ENCODE measurements around the gene IFI27L1. TPM values are rescaled to one million over a fixed set of nuclear protein-coding genes. Genes with fewer than 3 reads are reported as not detected.

The IFI27L1 gene
- total RNA-seq, 1 donor from 2014 or later, result not detected

DNA sequence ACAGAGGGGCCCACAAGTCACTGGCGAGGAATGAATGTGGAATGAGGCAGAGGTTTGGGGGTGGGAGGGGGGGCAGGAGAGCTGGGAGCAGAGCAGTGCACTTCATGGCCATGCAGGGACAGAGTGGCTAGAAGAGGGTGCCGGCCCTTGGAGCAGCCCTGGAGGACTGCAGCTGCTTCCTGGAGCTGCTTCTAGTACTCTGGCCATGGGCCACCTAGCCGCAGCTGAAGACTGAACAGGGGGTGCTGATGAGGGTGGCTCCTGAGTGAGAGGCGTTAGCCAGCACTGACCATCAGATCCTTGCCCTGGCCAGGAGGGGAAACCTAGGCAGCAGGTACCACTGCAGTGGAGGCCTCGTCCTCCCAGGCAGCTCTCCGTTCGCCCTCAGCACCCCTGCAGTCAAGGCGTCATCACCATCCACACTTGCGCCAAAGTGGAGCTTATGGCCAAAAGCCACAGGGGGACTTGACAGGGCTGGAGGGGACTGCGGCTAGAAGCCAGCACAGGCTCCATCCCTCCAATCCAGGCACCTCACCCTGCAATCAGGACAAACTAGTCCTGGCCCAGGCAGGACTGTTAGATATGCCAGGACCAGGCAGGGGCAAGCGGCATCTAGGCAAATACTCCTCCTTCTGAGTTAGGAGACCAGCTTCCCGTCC, 38.5 kb upstream of the IFI27L1 start:
- Histone ChIP-seq H3K36me3 (peaks cover 15 to 36% of the 10 kb centered on the region in 2 donors), H3K4me3 (no peak overlapping the region), H3K27me3 (no peaks in the 10 kb centered on the region), H3K27ac (no peak overlapping the region), H3K9me3 (no peaks in the 10 kb centered on the region), H3K4me1 (peaks cover 0 to 3% of the 10 kb centered on the region in 2 donors)
- TF ChIP-seq, protein P1, sequence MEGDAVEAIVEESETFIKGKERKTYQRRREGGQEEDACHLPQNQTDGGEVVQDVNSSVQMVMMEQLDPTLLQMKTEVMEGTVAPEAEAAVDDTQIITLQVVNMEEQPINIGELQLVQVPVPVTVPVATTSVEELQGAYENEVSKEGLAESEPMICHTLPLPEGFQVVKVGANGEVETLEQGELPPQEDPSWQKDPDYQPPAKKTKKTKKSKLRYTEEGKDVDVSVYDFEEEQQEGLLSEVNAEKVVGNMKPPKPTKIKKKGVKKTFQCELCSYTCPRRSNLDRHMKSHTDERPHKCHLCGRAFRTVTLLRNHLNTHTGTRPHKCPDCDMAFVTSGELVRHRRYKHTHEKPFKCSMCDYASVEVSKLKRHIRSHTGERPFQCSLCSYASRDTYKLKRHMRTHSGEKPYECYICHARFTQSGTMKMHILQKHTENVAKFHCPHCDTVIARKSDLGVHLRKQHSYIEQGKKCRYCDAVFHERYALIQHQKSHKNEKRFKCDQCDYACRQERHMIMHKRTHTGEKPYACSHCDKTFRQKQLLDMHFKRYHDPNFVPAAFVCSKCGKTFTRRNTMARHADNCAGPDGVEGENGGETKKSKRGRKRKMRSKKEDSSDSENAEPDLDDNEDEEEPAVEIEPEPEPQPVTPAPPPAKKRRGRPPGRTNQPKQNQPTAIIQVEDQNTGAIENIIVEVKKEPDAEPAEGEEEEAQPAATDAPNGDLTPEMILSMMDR (IDR thresholded peaks at IDR 0.05), result no peak
- DNase-seq (ENCODE audit: low spot score in 2 of 2), result no peak
- intact Hi-C loops (cut with DNase I), result no loop called here

DNA sequence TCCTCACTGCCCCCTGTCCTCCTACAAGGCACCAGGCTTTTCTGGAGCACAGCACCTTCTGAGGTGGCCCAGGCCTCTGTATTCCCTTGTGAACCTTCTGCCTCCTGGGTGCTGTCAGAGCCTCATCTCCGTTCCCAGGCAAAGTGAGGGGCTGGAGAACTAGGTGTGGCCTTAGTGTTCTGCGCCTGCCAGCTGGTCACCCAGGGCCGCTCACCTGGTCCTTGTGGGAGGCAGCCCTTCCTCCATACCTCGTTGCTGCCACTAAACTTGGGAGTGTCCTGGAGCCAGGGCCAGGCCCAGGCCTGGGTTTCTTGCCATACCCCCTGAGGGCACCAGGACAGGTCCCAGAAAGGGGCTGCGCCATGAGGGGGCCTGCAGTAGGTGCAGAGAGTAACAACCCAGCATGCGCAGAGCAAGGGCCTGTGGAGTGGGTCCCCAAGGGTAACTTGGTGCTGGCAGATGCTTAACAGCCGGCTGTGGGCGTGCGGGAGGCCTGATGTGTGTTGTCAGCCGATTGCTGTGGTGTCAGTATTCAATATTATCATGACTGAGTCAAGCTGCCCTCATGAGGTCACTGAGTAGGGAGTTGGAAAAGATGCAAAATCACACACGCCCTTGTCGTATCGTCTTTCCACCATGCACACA, 37.9 kb upstream of the IFI27L1 start:
- no peak for DNase-seq (ENCODE audit: low spot score in 2 of 2)
- H3K27me3 ChIP-seq, result no peaks in the 10 kb centered on the region
- intact Hi-C loops (cut with DNase I), result no loop called here
- H3K4me1 ChIP-seq, result peaks cover 0 to 3% of the 10 kb centered on the region in 2 donors
- H3K9me3 ChIP-seq, result no peaks in the 10 kb centered on the region
- peaks cover 22 to 43% of the 10 kb centered on the region in 2 donors for H3K36me3 ChIP-seq
- no peak overlapping the region for H3K27ac ChIP-seq
- no peak overlapping the region for H3K4me3 ChIP-seq
- TF ChIP-seq, protein P1 (IDR thresholded peaks at IDR 0.05), result no peak

- Histone ChIP-seq H3K27me3 (no peaks in the 10 kb centered on the region), H3K9me3 (no peaks in the 10 kb centered on the region), H3K4me3 (no peak overlapping the region), H3K4me1 (peaks cover 0 to 3% of the 10 kb centered on the region in 2 donors), H3K27ac (no peak overlapping the region), H3K36me3 (peaks cover 29 to 50% of the 10 kb centered on the region in 2 donors)
- intact Hi-C loops (cut with DNase I), result no loop called here
- no peak for DNase-seq (ENCODE audit: low spot score in 2 of 2)
- TF ChIP-seq, protein P1 (IDR thresholded peaks at IDR 0.05), result no peak
These were observed 37.2 kb upstream of the IFI27L1 start for GRCh38 chr14:94043756-94044475.

DNA sequence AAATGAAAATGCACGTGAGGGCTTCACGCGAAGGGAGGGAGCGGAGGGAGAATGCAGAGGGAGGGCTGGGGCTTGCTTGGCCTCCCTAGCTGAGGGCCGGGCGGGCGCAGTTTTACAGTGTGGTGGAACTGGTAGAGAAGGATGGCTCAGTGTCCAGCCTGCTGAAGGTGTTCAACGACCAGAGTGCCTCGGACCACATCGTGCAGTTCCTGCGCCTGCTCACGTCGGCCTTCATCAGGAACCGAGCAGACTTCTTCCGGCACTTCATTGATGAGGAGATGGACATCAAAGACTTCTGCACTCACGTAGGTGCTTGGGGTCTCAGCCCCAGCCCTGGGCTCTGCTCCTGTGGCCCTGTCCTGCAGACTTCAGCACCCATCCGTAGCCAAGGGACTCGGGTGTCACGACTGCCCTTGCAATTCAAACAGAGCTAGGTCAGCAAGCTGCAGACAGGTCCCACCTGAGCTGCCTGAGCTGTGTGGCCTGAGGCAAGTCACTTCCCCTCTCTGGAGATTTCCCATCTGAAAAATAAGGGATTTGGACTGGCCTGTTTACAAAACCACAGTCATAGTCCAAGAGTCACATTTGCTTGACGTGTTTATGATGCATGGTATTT, 36.5 kb upstream of the IFI27L1 start:
- Histone ChIP-seq H3K36me3 (peaks cover 35 to 56% of the 10 kb centered on the region in 2 donors), H3K4me1 (peaks cover 0 to 3% of the 10 kb centered on the region in 2 donors), H3K9me3 (no peaks in the 10 kb centered on the region), H3K27ac (no peak overlapping the region), H3K4me3 (no peak overlapping the region), H3K27me3 (no peaks in the 10 kb centered on the region)
- DNase-seq (ENCODE audit: low spot score in 2 of 2), result no peak
- intact Hi-C loops (cut with DNase I), result no loop called here
- TF ChIP-seq, protein P1 (IDR thresholded peaks at IDR 0.05), result no peak

DNA sequence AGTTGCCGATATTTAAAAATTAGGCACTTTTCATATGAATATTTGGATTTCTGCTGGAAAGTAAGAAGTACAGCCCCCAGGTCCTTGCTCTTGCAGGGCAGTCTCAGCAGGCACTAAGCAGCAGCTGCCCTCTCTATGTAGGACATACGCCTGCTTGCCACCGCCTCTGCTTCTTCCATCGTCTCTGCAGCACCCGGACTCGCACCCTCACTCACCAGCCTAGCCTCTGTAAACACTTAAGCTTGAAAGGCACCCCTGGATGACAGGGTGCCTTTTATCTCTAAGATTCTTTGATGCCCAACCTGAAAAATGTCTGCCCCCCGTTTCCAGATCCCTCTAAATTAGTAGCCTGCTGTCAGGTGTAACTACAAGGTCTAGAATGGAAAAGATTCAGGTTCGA, 36.0 kb upstream of the IFI27L1 start:
- no peak for DNase-seq (ENCODE audit: low spot score in 2 of 2)
- Histone ChIP-seq H3K27me3 (no peaks in the 10 kb centered on the region), H3K9me3 (no peaks in the 10 kb centered on the region), H3K4me1 (peaks cover 0 to 3% of the 10 kb centered on the region in 2 donors), H3K36me3 (peaks cover 40 to 61% of the 10 kb centered on the region in 2 donors), H3K4me3 (no peak overlapping the region), H3K27ac (no peak overlapping the region)
- TF ChIP-seq, protein P1 (IDR thresholded peaks at IDR 0.05), result no peak
- intact Hi-C loops (cut with DNase I), result no loop called here

Measured in ascending aorta (tissue), 2 donors.